Neuronal stem cell (in vitro differentiated cells): Measurements from ENCODE around the gene SORCS1.

Experiments
- DNase-seq: peaks from one replicate; pipeline ENCODE4 v3.0.0-alpha.2; 2013; ENCODE audit warnings: low spot score
- H2AFZ ChIP-seq: one replicate; pipeline ENCODE4 v1.6.1; 2013; ENCODE audit warnings: mild to moderate bottlenecking, low read length, inconsistent platforms
- H2AK5ac ChIP-seq: 2 replicates; pipeline ENCODE4 v1.6.1; 2013; ENCODE audit warnings: low read depth, mild to moderate bottlenecking, inconsistent platforms, low read length, moderate library complexity, mixed read lengths
- H2BK120ac ChIP-seq: 2 replicates; pipeline ENCODE4 v1.6.1; 2013; ENCODE audit warnings: low read depth, mild to moderate bottlenecking, inconsistent platforms, low read length, moderate library complexity, mixed read lengths
- H2BK12ac ChIP-seq: one replicate; pipeline ENCODE4 v1.6.1; 2013; ENCODE audit warnings: low read length, inconsistent platforms
- H2BK15ac ChIP-seq: 2 replicates; pipeline ENCODE4 v1.6.1; 2013; ENCODE audit warnings: mild to moderate bottlenecking, low read length, inconsistent platforms, mixed read lengths
- H2BK5ac ChIP-seq: one replicate; pipeline ENCODE4 v1.6.1; 2013; ENCODE audit warnings: inconsistent platforms, mild to moderate bottlenecking, low read length, moderate library complexity
- H3K14ac ChIP-seq: one replicate; pipeline ENCODE4 v1.6.1; 2013; ENCODE audit warnings: low read length, inconsistent platforms
- H3K18ac ChIP-seq: 2 replicates; pipeline ENCODE4 v1.6.1; 2013; ENCODE audit warnings: low read length, inconsistent platforms
- H3K23ac ChIP-seq: 2 replicates; pipeline ENCODE4 v1.6.1; 2013; ENCODE audit warnings: low read depth, mild to moderate bottlenecking, mixed read lengths, low read length, inconsistent platforms; ENCODE audit not compliant: poor library complexity
- H3K27ac ChIP-seq: replicated peaks from 3 replicates; pipeline ENCODE4 v1.5.1; 2013; ENCODE audit warnings: low read length, inconsistent platforms
- H3K27me3 ChIP-seq, 3 experiments: 2 replicates each; pipeline ENCODE4 v1.6.1; 2013; ENCODE audit warnings: low read length in 3 of 3, mild to moderate bottlenecking in 2 of 3, inconsistent platforms in 1 of 3, low read depth in 1 of 3, mixed read lengths in 1 of 3, moderate library complexity in 1 of 3; ENCODE audit not compliant: control insufficient read depth in 3 of 3, insufficient read depth in 3 of 3
- H3K36me3 ChIP-seq, 2 donors: replicated peaks in 1 of 2; 2 replicates each; pipeline ENCODE4 v1.6.1; 2013; ENCODE audit warnings: low read length in 2 of 2; ENCODE audit not compliant: control insufficient read depth in 2 of 2, insufficient read depth in 2 of 2
- H3K4ac ChIP-seq: 2 replicates; pipeline ENCODE4 v1.6.1; 2013; ENCODE audit warnings: inconsistent platforms, mild to moderate bottlenecking, low read length, moderate library complexity
- H3K4me1 ChIP-seq, 2 donors: 1 replicate in 1 of 2; 2 replicates in 1 of 2; pipeline ENCODE4 v1.6.1; 2013; ENCODE audit warnings: low read length in 2 of 2, low read depth in 1 of 2; ENCODE audit not compliant: control insufficient read depth in 2 of 2, insufficient read depth in 1 of 2
- H3K4me2 ChIP-seq: one replicate; pipeline ENCODE4 v1.6.1; 2013; ENCODE audit warnings: mild to moderate bottlenecking, low read length, inconsistent platforms; ENCODE audit not compliant: insufficient read depth, poor library complexity, severe bottlenecking
- H3K4me3 ChIP-seq, 2 donors: 2 replicates each; pipeline ENCODE4 v1.5.1; 2013; ENCODE audit warnings: low read length in 2 of 2, mild to moderate bottlenecking in 2 of 2, inconsistent platforms in 1 of 2, moderate library complexity in 1 of 2
- H3K79me1 ChIP-seq: one replicate; pipeline ENCODE4 v1.6.1; 2013; ENCODE audit warnings: low read depth, mild to moderate bottlenecking, inconsistent platforms, low read length, moderate library complexity
- H3K9ac ChIP-seq: one replicate; pipeline ENCODE4 v1.6.1; 2013; ENCODE audit warnings: mild to moderate bottlenecking, low read depth, low read length, inconsistent platforms; ENCODE audit not compliant: poor library complexity
- H3K9me3 ChIP-seq, 2 donors: replicated peaks in 1 of 2; 2 replicates each; pipeline versions ENCODE3 to v1.6.1; 2013; ENCODE audit warnings: low read length in 2 of 2, mild to moderate bottlenecking in 2 of 2, inconsistent platforms in 1 of 2, low read depth in 1 of 2, mixed read lengths in 1 of 2, moderate library complexity in 1 of 2; ENCODE audit not compliant: control insufficient read depth in 2 of 2, insufficient read depth in 1 of 2
- H4K8ac ChIP-seq: one replicate; pipeline ENCODE4 v1.6.1; 2013; ENCODE audit warnings: low read depth, mild to moderate bottlenecking, inconsistent platforms, low read length, moderate library complexity
- H4K91ac ChIP-seq: one replicate; pipeline ENCODE4 v1.6.1; 2013; ENCODE audit warnings: low read length, low read depth, mild to moderate bottlenecking, inconsistent platforms; ENCODE audit not compliant: poor library complexity
- WGBS, 2 donors: extraction: QIAGEN DNeasy Blood & Tissue Kit; methylation state at CpG; one replicate each; pipeline ENCODE4 v1.1.7; 2013; ENCODE audit warnings: missing lambda C conversion rate in 2 of 2, mixed read lengths in 1 of 2; ENCODE audit not compliant: insufficient read length in 2 of 2, insufficient replicate concordance in 1 of 2; ENCODE audit errors: extremely low coverage in 2 of 2; 5-methylcytosine and 5-hydroxymethylcytosine counted together

SORCS1 gene

GRCh38 chr10:106705681-106706100, 458.8 kb downstream of the SORCS1 start:
- Histone ChIP-seq H2AFZ (peak overlapping the region; percentile 43), H3K4me2 (no peak overlapping the region), H2BK12ac (no peak overlapping the region), H3K4ac (no peak overlapping the region), H3K4me3 (no peak overlapping the region), H3K9me3 (no peaks in the 10 kb centered on the region), H3K79me1 (no peaks in the 10 kb centered on the region), H4K8ac (no peak overlapping the region), H3K14ac (no peak overlapping the region), H3K4me1 (peaks cover 0 to 7% of the 10 kb centered on the region in 2 donors), H3K36me3 (peaks cover 0 to 2% of the 10 kb centered on the region in 2 donors), H4K91ac (no peak overlapping the region), H3K27me3 (no peaks in the 10 kb centered on the region), H3K23ac (no peak overlapping the region), H3K27ac (no peak overlapping the region), H2AK5ac (no peak overlapping the region), H2BK5ac (no peak overlapping the region), H2BK15ac (no peak overlapping the region), H2BK120ac (no peak overlapping the region), H3K9ac (no peak overlapping the region), H3K18ac (no peak overlapping the region)
- no CpG with 5 or more reads among the region's 9 CpGs for WGBS, 2 donors
- DNase-seq = peak; percentile 82

GRCh38 chr10:106696239-106696638, 468.3 kb downstream of the SORCS1 start:
- no peak for DNase-seq
- H2AK5ac ChIP-seq = no peak overlapping the region
- WGBS, 2 donors = no CpG with 5 or more reads among the region's 2 CpGs
- no peak overlapping the region for H3K9ac ChIP-seq
- H3K4me1 ChIP-seq = peaks cover 0 to 2% of the 10 kb centered on the region in 2 donors
- no peaks in the 10 kb centered on the region for H3K27me3 ChIP-seq
- no peaks in the 10 kb centered on the region for H3K79me1 ChIP-seq
- H3K36me3 ChIP-seq = no peaks in the 10 kb centered on the region
- no peak overlapping the region for H4K91ac ChIP-seq
- no peak overlapping the region for H3K4me2 ChIP-seq
- no peak overlapping the region for H3K4me3 ChIP-seq
- no peak overlapping the region for H3K18ac ChIP-seq
- H2BK5ac ChIP-seq = no peak overlapping the region
- H4K8ac ChIP-seq = no peak overlapping the region
- H3K14ac ChIP-seq = no peak overlapping the region
- no peak overlapping the region for H2BK120ac ChIP-seq
- H3K23ac ChIP-seq = no peak overlapping the region
- H3K4ac ChIP-seq = no peak overlapping the region
- H3K27ac ChIP-seq = no peak overlapping the region
- no peak overlapping the region for H2BK15ac ChIP-seq
- no peak overlapping the region for H2AFZ ChIP-seq
- no peak overlapping the region for H2BK12ac ChIP-seq
- no peaks in the 10 kb centered on the region for H3K9me3 ChIP-seq

- Histone ChIP-seq H4K91ac (no peak overlapping the region), H3K23ac (no peak overlapping the region), H3K4me1 (peaks cover 0 to 2% of the 10 kb centered on the region in 2 donors), H4K8ac (no peak overlapping the region), H3K36me3 (no peaks in the 10 kb centered on the region), H3K14ac (no peak overlapping the region), H2BK12ac (no peak overlapping the region), H3K27ac (no peak overlapping the region), H3K9ac (no peak overlapping the region), H2AK5ac (no peak overlapping the region), H3K4me2 (no peak overlapping the region), H3K79me1 (no peaks in the 10 kb centered on the region), H2BK15ac (no peak overlapping the region), H3K27me3 (no peaks in the 10 kb centered on the region), H3K4me3 (no peak overlapping the region), H2BK120ac (no peak overlapping the region), H2AFZ (no peak overlapping the region), H2BK5ac (no peak overlapping the region), H3K4ac (no peak overlapping the region), H3K9me3 (no peaks in the 10 kb centered on the region), H3K18ac (no peak overlapping the region)
- WGBS, 2 donors = no CpG with 5 or more reads among the region's 1 CpG
- DNase-seq = no peak
These were observed 469.8 kb downstream of the SORCS1 start for GRCh38 chr10:106694696-106695095.

- H3K9me3 ChIP-seq = no peaks in the 10 kb centered on the region
- H3K4me2 ChIP-seq = no peak overlapping the region
- no peak overlapping the region for H2BK120ac ChIP-seq
- no peaks in the 10 kb centered on the region for H3K27me3 ChIP-seq
- no peak overlapping the region for H4K91ac ChIP-seq
- H4K8ac ChIP-seq = no peak overlapping the region
- no peak overlapping the region for H3K18ac ChIP-seq
- no peak overlapping the region for H3K23ac ChIP-seq
- H2BK12ac ChIP-seq = no peak overlapping the region
- H2AK5ac ChIP-seq = no peak overlapping the region
- H3K79me1 ChIP-seq = no peaks in the 10 kb centered on the region
- peaks cover 0 to under 1% of the 10 kb centered on the region in 2 donors for H3K36me3 ChIP-seq
- H2BK5ac ChIP-seq = no peak overlapping the region
- H3K4me3 ChIP-seq = no peak overlapping the region
- no peak overlapping the region for H3K4ac ChIP-seq
- no peaks in the 10 kb centered on the region for H3K4me1 ChIP-seq
- H3K27ac ChIP-seq = no peak overlapping the region
- no peak overlapping the region for H2AFZ ChIP-seq
- DNase-seq = no peak
- no peak overlapping the region for H2BK15ac ChIP-seq
- H3K14ac ChIP-seq = no peak overlapping the region
- H3K9ac ChIP-seq = no peak overlapping the region
These were observed 482.3 kb downstream of the SORCS1 start for GRCh38 chr10:106682175-106682574.
